ENCODE data around the gene CCDC92.

GRCh38 chr12:123891011-123891410, 81.6 kb downstream of the CCDC92 start:
- TF ChIP-seq, protein P1, sequence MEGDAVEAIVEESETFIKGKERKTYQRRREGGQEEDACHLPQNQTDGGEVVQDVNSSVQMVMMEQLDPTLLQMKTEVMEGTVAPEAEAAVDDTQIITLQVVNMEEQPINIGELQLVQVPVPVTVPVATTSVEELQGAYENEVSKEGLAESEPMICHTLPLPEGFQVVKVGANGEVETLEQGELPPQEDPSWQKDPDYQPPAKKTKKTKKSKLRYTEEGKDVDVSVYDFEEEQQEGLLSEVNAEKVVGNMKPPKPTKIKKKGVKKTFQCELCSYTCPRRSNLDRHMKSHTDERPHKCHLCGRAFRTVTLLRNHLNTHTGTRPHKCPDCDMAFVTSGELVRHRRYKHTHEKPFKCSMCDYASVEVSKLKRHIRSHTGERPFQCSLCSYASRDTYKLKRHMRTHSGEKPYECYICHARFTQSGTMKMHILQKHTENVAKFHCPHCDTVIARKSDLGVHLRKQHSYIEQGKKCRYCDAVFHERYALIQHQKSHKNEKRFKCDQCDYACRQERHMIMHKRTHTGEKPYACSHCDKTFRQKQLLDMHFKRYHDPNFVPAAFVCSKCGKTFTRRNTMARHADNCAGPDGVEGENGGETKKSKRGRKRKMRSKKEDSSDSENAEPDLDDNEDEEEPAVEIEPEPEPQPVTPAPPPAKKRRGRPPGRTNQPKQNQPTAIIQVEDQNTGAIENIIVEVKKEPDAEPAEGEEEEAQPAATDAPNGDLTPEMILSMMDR (IDR thresholded peaks at IDR 0.05): no peak
- TF ChIP-seq POLR2A (IDR thresholded peaks at IDR 0.05) (no peak), POLR2AphosphoS5 (IDR thresholded peaks at IDR 0.05) (no peak)
